Neural progenitor cell (in vitro differentiated cells): Measurements from ENCODE around the gene TRIM75.
"Not testable (repeated sequence)": the region's sequence is repeated elsewhere in the genome, so short reads cannot be mapped to it uniquely, and the experiment has no call there.

ENCODE experiments used
- CTCF ChIP-seq: fragments of 200-600 bp; sonication (generic); IDR thresholded peaks from 2 replicates; pipeline ENCODE4 v1.5.1; 2017; ENCODE audit warnings: antibody characterized with exemption, mild to moderate bottlenecking
- EZH2 ChIP-seq: fragments of 200-600 bp; sonication (generic); IDR thresholded peaks from 2 replicates; pipeline ENCODE4 v1.6.1; 2017; ENCODE audit warnings: antibody characterized with exemption, mild to moderate bottlenecking, moderate library complexity

- TF ChIP-seq CTCF, EZH2: not testable (repeated sequence)
These were observed 19.7 kb downstream of the TRIM75 start for GRCh38 chr4:165073346-165073745.
